A673 (cell line): ENCODE measurements around the gene PPARGC1A. TPM values are rescaled to one million over a fixed set of nuclear protein-coding genes. Genes with fewer than 3 reads are reported as not detected.

Source experiments
- BruUV-seq: library from RNA; stranded (reverse); fragments of 400-500 nt; replicated peaks from 2 replicates; lab custom pipeline; 2021; lab: Mats Ljungman, UMichigan
- CTCF ChIA-PET: fragments of 300-600 bp; sonication (Branson Sonifier 250); formaldehyde crosslinking; loops from one replicate; lab custom pipeline; 2022; ENCODE audit warnings: antibody characterized with exemption; lab: Charles Lee
- POLR2A ChIA-PET: fragments of 300-600 bp; sonication (Branson Sonifier 250); formaldehyde crosslinking; loops from one replicate; lab custom pipeline; 2022; ENCODE audit warnings: antibody characterized with exemption; ENCODE audit not compliant: low non-redundant PET; lab: Charles Lee
- DNase-seq: peaks from one replicate; pipeline ENCODE4 v3.0.0-alpha.2; 2015; ENCODE audit warnings: low spot score
- H3K27ac ChIP-seq: fragments of 200-600 bp; sonication (generic); 2 replicates; pipeline ENCODE4 v1.5.1; 2016; ENCODE audit warnings: mixed run types, low read depth, mild to moderate bottlenecking, mixed read lengths, antibody characterized with exemption, low read length; ENCODE audit not compliant: poor library complexity, severe bottlenecking
- H3K27me3 ChIP-seq: fragments of 200-600 bp; sonication (generic); replicated peaks from 2 replicates; pipeline ENCODE4 v1.6.1; 2017; ENCODE audit warnings: mixed run types, low read depth, mild to moderate bottlenecking, mixed read lengths, antibody characterized with exemption, low read length; ENCODE audit not compliant: insufficient read depth, poor library complexity
- H3K36me3 ChIP-seq: fragments of 200-600 bp; sonication (generic); 2 replicates; pipeline ENCODE4 v1.6.1; 2016; ENCODE audit warnings: mixed run types, mild to moderate bottlenecking, mixed read lengths, antibody characterized with exemption, low read length; ENCODE audit not compliant: insufficient read depth, poor library complexity, severe bottlenecking
- H3K4me1 ChIP-seq: fragments of 200-600 bp; sonication (generic); 2 replicates; pipeline ENCODE4 v1.6.1; 2017; ENCODE audit warnings: mixed run types, mild to moderate bottlenecking, mixed read lengths, antibody characterized with exemption, low read length; ENCODE audit not compliant: insufficient read depth, poor library complexity, severe bottlenecking
- H3K4me3 ChIP-seq: fragments of 200-600 bp; sonication (generic); 2 replicates; pipeline ENCODE4 v1.5.1; 2016; ENCODE audit warnings: low read depth, mixed run types, mild to moderate bottlenecking, mixed read lengths, low read length; ENCODE audit not compliant: poor library complexity, severe bottlenecking
- H3K9me3 ChIP-seq: fragments of 200-600 bp; sonication (generic); 2 replicates; pipeline ENCODE4 v1.6.1; 2016; ENCODE audit warnings: mixed run types, low read depth, mild to moderate bottlenecking, mixed read lengths, antibody characterized with exemption, low read length; ENCODE audit not compliant: poor library complexity, severe bottlenecking
- CTCF ChIP-seq: fragments of 300-800, 200-600 bp; sonication (generic); conservative IDR thresholded peaks from 2 replicates; pipeline ENCODE4 v1.5.1; 2017; ENCODE audit warnings: low read depth, mild to moderate bottlenecking, antibody characterized with exemption, low read length, moderate library complexity, mixed read lengths
- EZH2 ChIP-seq: fragments of 200-600 bp; sonication (generic); IDR thresholded peaks from 2 replicates; pipeline ENCODE4 v1.6.1; 2017; ENCODE audit warnings: borderline replicate concordance, low read depth, mild to moderate bottlenecking, mixed read lengths, antibody characterized with exemption, low read length; ENCODE audit not compliant: poor library complexity, severe bottlenecking
- intact Hi-C: fragments of 100-400 bp; cut with micrococcal nuclease; formaldehyde crosslinking; loops from one replicate; pipeline ENCODE4 v1.10.0; 2022; ENCODE audit not compliant: unreplicated experiment
- total RNA-seq: library from RNA; stranded (reverse); gene quantifications from 2 replicates; pipeline ENCODE4 v1.2.3, GENCODE V29; 2021

PPARGC1A gene
- total RNA-seq, 1 experiment from 2014 or later, result not detected

DNA sequence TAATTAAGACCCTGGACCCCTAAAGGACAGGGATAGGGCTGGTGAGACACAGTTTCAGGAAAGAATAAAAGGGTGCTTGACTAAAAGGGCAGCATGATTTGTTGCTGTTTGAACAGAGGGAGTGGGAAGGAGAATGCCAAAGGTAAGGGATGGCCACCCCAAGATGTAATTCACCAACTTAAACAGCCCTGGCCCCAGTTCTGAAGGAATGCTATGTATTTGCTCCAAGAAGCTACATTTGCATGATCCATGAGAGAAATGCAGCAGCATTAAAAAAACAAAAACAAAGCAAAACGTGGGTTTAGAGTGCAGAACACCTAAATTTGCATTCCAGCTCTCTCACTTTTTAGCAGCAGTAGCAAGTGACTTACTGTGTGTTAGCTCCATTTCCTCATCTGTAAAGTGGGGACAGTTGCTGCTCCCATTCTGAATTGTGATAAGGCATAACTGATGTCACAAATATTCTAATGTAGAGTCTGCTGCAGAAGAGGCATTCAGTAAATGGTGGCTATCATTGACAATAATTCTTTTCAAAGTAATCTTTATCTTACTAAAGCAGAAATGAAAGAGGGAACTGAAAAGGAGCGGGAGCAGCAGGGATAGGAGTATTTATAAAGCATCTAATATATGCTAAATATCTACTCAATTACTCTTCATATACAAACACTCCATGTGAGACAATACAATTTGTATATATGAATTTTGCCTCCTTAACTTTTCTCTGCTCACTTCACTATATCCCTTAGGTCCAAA lies 115.8 kb downstream of the PPARGC1A start:
- intact Hi-C loops, result no loop called here
- Histone ChIP-seq H3K4me1 (no peaks in the 10 kb centered on the region), H3K36me3 (no peaks in the 10 kb centered on the region), H3K27me3 (no peaks in the 10 kb centered on the region), H3K9me3 (peaks cover 8% of the 10 kb centered on the region), H3K27ac (no peak overlapping the region), H3K4me3 (no peak overlapping the region)
- POLR2A ChIA-PET, result no interaction called here
- no peak for DNase-seq
- CTCF ChIA-PET, result no interaction called here
- BruUV-seq, result no TSS peak
- TF ChIP-seq CTCF (no peak), EZH2 (no peak)

DNA sequence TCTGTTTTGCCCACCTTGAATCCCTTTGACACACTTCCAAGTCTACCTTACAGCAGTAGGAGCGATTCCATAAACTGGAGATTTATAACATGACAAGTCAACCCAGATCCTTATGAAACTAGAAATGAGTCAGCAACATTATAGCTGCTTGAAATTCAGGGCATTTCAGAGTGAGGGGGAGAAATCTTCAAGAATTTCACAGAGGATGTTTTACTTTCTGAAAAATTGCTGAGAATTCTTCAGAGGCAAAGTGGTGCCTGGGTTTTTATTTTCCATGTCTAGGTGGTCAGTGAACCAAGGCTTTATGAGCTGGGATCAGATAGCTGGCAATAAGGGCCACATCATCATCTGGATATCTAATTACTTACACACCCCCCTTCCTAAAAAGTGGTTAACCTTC lies 119.8 kb downstream of the PPARGC1A start:
- DNase-seq, result no peak
- no peaks in the 10 kb centered on the region for H3K36me3 ChIP-seq
- intact Hi-C loops, result no loop called here
- H3K27me3 ChIP-seq, result no peaks in the 10 kb centered on the region
- BruUV-seq, result no TSS peak
- ChIA-PET CTCF (no interaction called here), POLR2A (no interaction called here)
- H3K4me1 ChIP-seq, result no peaks in the 10 kb centered on the region
- H3K27ac ChIP-seq, result no peak overlapping the region
- no peak overlapping the region for H3K4me3 ChIP-seq
- H3K9me3 ChIP-seq, result peaks cover 8% of the 10 kb centered on the region
- TF ChIP-seq EZH2 (no peak), CTCF (no peak)

GRCh38 chr4:23769406-23769805 lies 120.4 kb downstream of the PPARGC1A start:
- Histone ChIP-seq H3K4me3 (no peak overlapping the region), H3K36me3 (no peaks in the 10 kb centered on the region), H3K9me3 (peaks cover 8% of the 10 kb centered on the region), H3K4me1 (no peaks in the 10 kb centered on the region), H3K27me3 (no peaks in the 10 kb centered on the region), H3K27ac (no peak overlapping the region)
- no TSS peak for BruUV-seq
- intact Hi-C loops, result no loop called here
- TF ChIP-seq EZH2 (no peak), CTCF (no peak)
- DNase-seq, result no peak
- ChIA-PET CTCF (no interaction called here), POLR2A (no interaction called here)
